Thyroid gland (tissue), 4 donors: ENCODE measurements around the gene DERL3. TPM values are rescaled to one million over a fixed set of nuclear protein-coding genes. Genes with fewer than 3 reads are reported as not detected.

ENCODE experiments used
- DNase-seq, 2 donors: peaks; one replicate each; pipeline ENCODE4 v3.0.0-alpha.2; 2019
- H3K27ac ChIP-seq, 3 donors: fragments of 200-600 bp; sonication (generic); 1 replicate in 2 of 3; 2 replicates in 1 of 3; pipeline ENCODE4 v1.5.1; 2016 to 2019; ENCODE audit warnings: mild to moderate bottlenecking in 1 of 3, moderate library complexity in 1 of 3
- H3K27me3 ChIP-seq: fragments of 200-600 bp; sonication (generic); one replicate; pipeline ENCODE4 v1.5.1; 2019
- H3K36me3 ChIP-seq, 2 donors: fragments of 200-600 bp; sonication (generic); one replicate each; pipeline ENCODE4 v1.5.1; 2016 to 2019
- H3K4me1 ChIP-seq, 2 donors: fragments of 200-600 bp; sonication (generic); one replicate each; pipeline ENCODE4 v1.5.1; 2017 to 2019
- H3K4me3 ChIP-seq, 3 donors: fragments of 200-600 bp; sonication (generic); replicated peaks in 1 of 3; 1 replicate in 2 of 3; 2 replicates in 1 of 3; pipeline ENCODE4 v1.5.1; 2016; ENCODE audit warnings: mild to moderate bottlenecking in 1 of 3
- H3K9me3 ChIP-seq: fragments of 200-600 bp; sonication (generic); one replicate; pipeline ENCODE4 v1.5.1; 2017
- POLR2A ChIP-seq, 2 donors: fragments of 450-650 bp; IDR thresholded peaks; one replicate each; pipeline ENCODE4 v1.6.1; 2017; ENCODE audit warnings: antibody characterized with exemption in 2 of 2, mild to moderate bottlenecking in 2 of 2, moderate library complexity in 1 of 2
- WGBS, 2 donors: methylation state at CpG; one replicate each; pipeline ENCODE4 v1.1.5; 2017; 5-methylcytosine and 5-hydroxymethylcytosine counted together
- intact Hi-C: fragments of 100-400 bp; cut with DNase I; formaldehyde crosslinking; loops from one replicate; pipeline ENCODE4 v1.15.1; 2023
- total RNA-seq, 4 donors: library from RNA; depleted of rRNA; stranded (reverse); fragments of >200 nt; gene quantifications; one replicate each; pipeline ENCODE4 v1.2.3, GENCODE V29; 2016
- TF ChIP-seq, protein P1 (sequence below), 6 experiments: fragments of 200-600 bp in 3 of 6; fragments of 450-650 bp in 3 of 6; sonication (generic) in 3 of 6; IDR thresholded peaks; one replicate each; pipeline ENCODE4 v1.5.1; 2016 to 2019; ENCODE audit warnings: antibody characterized with exemption in 6 of 6, mild to moderate bottlenecking in 2 of 6, inconsistent platforms in 1 of 6, moderate library complexity in 1 of 6

Gene DERL3
- total RNA-seq, 4 donors from 2014 or later, result 1.6 to 15.9 (median 4.1) TPM

DNA sequence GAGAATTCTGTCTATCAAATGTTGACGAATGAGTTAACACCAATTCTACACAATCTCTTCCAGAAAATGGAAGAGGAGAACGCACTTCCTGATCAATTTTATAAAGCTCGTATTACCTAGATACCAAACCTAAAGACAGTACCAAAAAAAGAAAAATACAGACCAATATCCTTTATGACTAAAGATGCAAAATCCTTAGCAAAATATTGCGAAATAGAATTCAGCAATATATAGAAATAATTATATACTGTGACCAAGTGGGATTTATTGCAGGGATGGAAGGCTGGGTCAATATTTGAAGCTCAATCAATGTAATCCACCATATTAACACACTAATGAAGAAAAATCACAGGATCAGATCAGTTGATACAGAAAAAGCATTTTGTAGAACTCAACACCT is 26.4 kb downstream of the DERL3 start:
- WGBS, 2 donors, result 95 to 98% methylated on average over 4 of the region's 4 CpGs
- Histone ChIP-seq H3K36me3 (peaks cover 10 to 21% of the 10 kb centered on the region in 2 donors), H3K4me3 (no peak overlapping the region), H3K4me1 (no peaks in the 10 kb centered on the region), H3K9me3 (no peaks in the 10 kb centered on the region), H3K27me3 (no peaks in the 10 kb centered on the region), H3K27ac (no peak overlapping the region)
- TF ChIP-seq, protein P1, sequence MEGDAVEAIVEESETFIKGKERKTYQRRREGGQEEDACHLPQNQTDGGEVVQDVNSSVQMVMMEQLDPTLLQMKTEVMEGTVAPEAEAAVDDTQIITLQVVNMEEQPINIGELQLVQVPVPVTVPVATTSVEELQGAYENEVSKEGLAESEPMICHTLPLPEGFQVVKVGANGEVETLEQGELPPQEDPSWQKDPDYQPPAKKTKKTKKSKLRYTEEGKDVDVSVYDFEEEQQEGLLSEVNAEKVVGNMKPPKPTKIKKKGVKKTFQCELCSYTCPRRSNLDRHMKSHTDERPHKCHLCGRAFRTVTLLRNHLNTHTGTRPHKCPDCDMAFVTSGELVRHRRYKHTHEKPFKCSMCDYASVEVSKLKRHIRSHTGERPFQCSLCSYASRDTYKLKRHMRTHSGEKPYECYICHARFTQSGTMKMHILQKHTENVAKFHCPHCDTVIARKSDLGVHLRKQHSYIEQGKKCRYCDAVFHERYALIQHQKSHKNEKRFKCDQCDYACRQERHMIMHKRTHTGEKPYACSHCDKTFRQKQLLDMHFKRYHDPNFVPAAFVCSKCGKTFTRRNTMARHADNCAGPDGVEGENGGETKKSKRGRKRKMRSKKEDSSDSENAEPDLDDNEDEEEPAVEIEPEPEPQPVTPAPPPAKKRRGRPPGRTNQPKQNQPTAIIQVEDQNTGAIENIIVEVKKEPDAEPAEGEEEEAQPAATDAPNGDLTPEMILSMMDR (IDR thresholded peaks at IDR 0.05), result no peak
- no peak for TF ChIP-seq POLR2A (IDR thresholded peaks at IDR 0.05)
- intact Hi-C loops, result no loop called here
- no peak for DNase-seq

DNA sequence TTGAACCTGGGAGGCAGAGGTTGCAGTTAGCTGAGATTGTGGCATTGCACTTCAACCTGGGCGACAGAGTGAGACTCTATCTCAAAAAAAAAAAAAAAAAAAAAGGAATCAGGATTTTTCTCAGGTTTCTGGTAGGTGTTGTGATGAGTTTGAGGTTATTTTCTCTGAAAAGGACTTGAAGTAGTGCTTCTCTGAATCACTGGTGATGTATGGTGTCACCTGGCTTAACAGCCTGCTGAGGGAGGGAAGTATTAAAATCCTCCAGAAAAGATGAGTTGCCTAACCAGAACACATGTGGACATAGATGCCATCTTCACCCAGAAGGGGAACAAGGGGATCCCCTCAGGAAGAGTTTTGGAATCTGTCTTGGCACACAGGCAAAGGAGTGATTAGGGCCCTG is 32.0 kb downstream of the DERL3 start:
- no peaks in the 10 kb centered on the region for H3K27me3 ChIP-seq
- no peak for DNase-seq
- peaks cover 44 to 55% of the 10 kb centered on the region in 2 donors for H3K36me3 ChIP-seq
- H3K9me3 ChIP-seq, result no peaks in the 10 kb centered on the region
- intact Hi-C loops, result no loop called here
- no peak overlapping the region for H3K27ac ChIP-seq
- no peaks in the 10 kb centered on the region for H3K4me1 ChIP-seq
- WGBS, 2 donors, result 100% methylated on average over 1 of the region's 1 CpG
- no peak overlapping the region for H3K4me3 ChIP-seq
- TF ChIP-seq, protein P1 (IDR thresholded peaks at IDR 0.05), result no peak
- TF ChIP-seq POLR2A (IDR thresholded peaks at IDR 0.05), result no peak

DNA sequence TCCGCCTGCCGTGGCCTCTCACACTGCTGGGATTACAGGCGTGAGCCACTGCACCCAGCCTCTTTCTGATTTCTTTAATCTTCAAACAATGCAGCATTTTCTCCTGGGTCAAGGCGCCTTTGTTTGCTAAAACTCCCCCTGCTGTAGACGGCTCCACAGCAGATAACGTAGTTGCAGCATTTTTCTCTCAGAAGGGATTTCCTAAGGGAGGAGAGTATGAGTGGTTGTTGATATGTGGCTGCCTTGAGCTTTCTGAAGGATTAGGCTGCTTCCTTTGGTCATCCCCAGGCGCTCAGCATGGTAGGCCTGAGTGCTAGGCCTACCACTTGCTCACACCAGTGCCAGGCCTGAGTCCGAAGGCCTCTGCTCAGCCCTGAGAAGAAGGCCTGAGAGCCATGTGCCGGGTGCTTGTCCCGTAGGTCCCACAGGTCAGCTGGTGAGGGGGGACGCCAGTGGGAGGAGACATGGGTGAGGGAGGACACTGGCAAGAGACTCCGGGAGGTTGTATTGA is 34.0 kb downstream of the DERL3 start:
- Histone ChIP-seq H3K4me1 (peaks cover 0 to 9% of the 10 kb centered on the region in 2 donors), H3K36me3 (peaks cover 64 to 66% of the 10 kb centered on the region in 2 donors), H3K27ac (no peak overlapping the region), H3K9me3 (no peaks in the 10 kb centered on the region), H3K27me3 (no peaks in the 10 kb centered on the region), H3K4me3 (no peak overlapping the region)
- TF ChIP-seq, protein P1 (IDR thresholded peaks at IDR 0.05), result no peak
- no peak for TF ChIP-seq POLR2A (IDR thresholded peaks at IDR 0.05)
- intact Hi-C loops, result no loop called here
- no peak for DNase-seq
- WGBS, 2 donors, result 82 to 88% methylated on average over 12 of the region's 12 CpGs

DNA sequence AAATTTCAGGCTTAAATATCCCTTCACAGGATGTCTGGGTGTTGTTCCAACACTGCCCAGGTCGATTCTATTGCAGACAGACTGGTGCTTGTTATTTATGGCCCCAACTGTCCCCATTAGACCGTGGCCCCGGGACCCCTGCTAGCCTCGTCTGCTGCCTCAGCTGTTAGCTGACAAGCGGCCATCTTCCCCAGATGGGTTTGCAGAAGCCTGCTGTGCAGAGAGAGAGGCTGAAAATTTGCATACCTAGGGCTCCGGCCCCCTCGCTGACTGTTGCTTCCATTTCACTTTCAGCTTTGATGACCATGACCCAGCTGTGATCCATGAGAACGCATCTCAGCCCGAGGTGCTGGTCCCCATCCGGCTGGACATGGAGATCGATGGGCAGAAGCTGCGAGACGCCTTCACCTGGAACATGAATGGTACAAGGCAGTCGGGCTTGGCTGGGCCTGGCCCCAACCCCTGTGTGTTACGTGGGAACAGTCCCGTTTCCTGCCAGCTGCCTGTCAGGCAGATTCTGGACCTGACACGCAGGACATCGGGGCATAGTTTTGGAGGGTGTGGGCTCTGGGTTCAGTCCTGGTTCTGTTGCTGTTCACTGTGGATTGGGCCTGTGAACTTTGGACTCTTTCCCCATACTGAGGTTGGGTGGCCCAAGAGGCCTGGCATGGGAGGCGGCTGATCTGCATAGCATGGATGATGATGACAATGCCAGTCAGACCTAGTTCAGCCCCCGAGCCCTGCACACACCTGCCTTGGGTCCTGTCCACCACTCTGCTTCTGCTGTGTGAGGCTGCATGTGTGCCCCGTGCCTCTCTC is 35.6 kb downstream of the DERL3 start:
- DNase-seq, result no peak
- Histone ChIP-seq H3K9me3 (no peaks in the 10 kb centered on the region), H3K27me3 (no peaks in the 10 kb centered on the region), H3K4me3 (no peak overlapping the region), H3K4me1 (peaks cover 0 to 9% of the 10 kb centered on the region in 2 donors), H3K27ac (no peak overlapping the region), H3K36me3 (peaks cover 66 to 70% of the 10 kb centered on the region in 2 donors)
- WGBS, 2 donors, result 82 to 90% methylated on average over 7 to 9 of the region's 21 CpGs
- TF ChIP-seq, protein P1 (IDR thresholded peaks at IDR 0.05), result no peak
- no peak for TF ChIP-seq POLR2A (IDR thresholded peaks at IDR 0.05)
- intact Hi-C loops, result no loop called here

DNA sequence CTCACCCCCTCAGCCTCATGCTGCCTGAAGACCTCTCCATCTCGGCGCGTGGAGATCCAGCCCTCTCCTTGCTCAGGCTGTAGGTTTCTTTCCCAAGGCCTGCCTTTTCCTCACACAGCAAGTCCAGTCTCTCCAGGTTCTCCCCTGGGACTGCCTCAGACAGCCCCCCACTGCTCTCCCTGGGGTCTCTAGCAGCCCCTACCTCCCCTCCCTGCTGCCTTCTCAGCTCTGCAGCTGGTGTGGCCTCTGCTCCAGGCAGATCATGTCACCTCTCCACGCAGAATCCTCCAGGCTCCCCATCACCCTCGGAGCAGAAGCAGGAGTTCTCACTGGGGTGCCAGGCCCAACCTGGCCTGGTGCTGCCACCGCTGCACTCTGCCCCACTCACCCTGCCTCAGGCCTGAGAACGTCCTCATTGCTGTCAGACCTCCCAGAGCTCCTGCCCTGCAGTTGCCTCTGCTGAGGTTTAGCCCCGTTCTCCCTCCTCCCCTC is 36.9 kb downstream of the DERL3 start:
- no peak overlapping the region for H3K4me3 ChIP-seq
- H3K27ac ChIP-seq, result peak overlapping the region in 1 of 3 donors; percentile 56
- DNase-seq, result no peak
- no peaks in the 10 kb centered on the region for H3K9me3 ChIP-seq
- peaks cover 64 to 76% of the 10 kb centered on the region in 2 donors for H3K36me3 ChIP-seq
- H3K27me3 ChIP-seq, result no peaks in the 10 kb centered on the region
- H3K4me1 ChIP-seq, result peaks cover 0 to 9% of the 10 kb centered on the region in 2 donors
- TF ChIP-seq POLR2A (IDR thresholded peaks at IDR 0.05), result no peak
- TF ChIP-seq, protein P1 (IDR thresholded peaks at IDR 0.05), result no peak
- 95 to 96% methylated on average over 8 of the region's 8 CpGs for WGBS, 2 donors
- intact Hi-C loops, result no loop called here
